Breast epithelium (tissue), 4 donors: Measurements from ENCODE around the gene GSTM5. TPM values are rescaled to one million over a fixed set of nuclear protein-coding genes. Genes with fewer than 3 reads are reported as not detected.
"Not testable (repeated sequence)": the region's sequence is repeated elsewhere in the genome, so short reads cannot be mapped to it uniquely, and the experiment has no call there.

Experiments used
- DNase-seq, 2 donors: peaks; one replicate each; pipeline ENCODE4 v3.0.0-alpha.2; 2019; ENCODE audit warnings: low spot score in 2 of 2
- H3K27ac ChIP-seq, 2 donors: fragments of 200-600 bp; sonication (generic) in 1 of 2; one replicate each; pipeline ENCODE4 v1.5.1; 2016 to 2019; ENCODE audit warnings: mild to moderate bottlenecking in 1 of 2
- H3K27me3 ChIP-seq, 2 donors: fragments of 200-600 bp; sonication (generic) in 1 of 2; one replicate each; pipeline versions ENCODE4 v1.5.1 to v1.6.0; 2017 to 2019; ENCODE audit warnings: control low read depth in 1 of 2, mild to moderate bottlenecking in 1 of 2
- H3K36me3 ChIP-seq: fragments of 200-600 bp; one replicate; pipeline ENCODE4 v1.5.1; 2019
- H3K4me1 ChIP-seq, 2 donors: fragments of 200-600 bp; sonication (generic); one replicate each; pipeline ENCODE4 v1.5.1; 2016 to 2019; ENCODE audit warnings: control low read depth in 1 of 2
- H3K4me3 ChIP-seq, 3 donors: fragments of 200-600 bp; sonication (generic); 1 replicate in 2 of 3; 2 replicates in 1 of 3; pipeline ENCODE4 v1.5.1; 2016 to 2019; ENCODE audit warnings: mild to moderate bottlenecking in 3 of 3, moderate library complexity in 2 of 3
- H3K9me3 ChIP-seq, 2 donors: fragments of 200-600 bp; sonication (generic) in 1 of 2; one replicate each; pipeline ENCODE4 v1.5.1; 2016 to 2019; ENCODE audit warnings: control low read depth in 1 of 2
- POLR2A ChIP-seq: fragments of 450-650 bp; IDR thresholded peaks from one replicate; pipeline ENCODE4 v1.6.1; 2016; ENCODE audit warnings: antibody characterized with exemption, mild to moderate bottlenecking, moderate library complexity
- POLR2AphosphoS5 ChIP-seq, 3 donors: sonication (generic); formaldehyde crosslinking; IDR thresholded peaks; one replicate each; pipeline ENCODE4 v1.6.1; 2017; ENCODE audit warnings: antibody characterized with exemption in 3 of 3
- intact Hi-C: fragments of 100-400 bp; cut with DNase I; formaldehyde crosslinking; loops from one replicate; pipeline ENCODE4 v1.15.1; 2023; ENCODE audit warnings: low total_unique reads
- total RNA-seq, 3 donors: library from RNA; depleted of rRNA; stranded (reverse); fragments of >200 nt; gene quantifications; one replicate each; pipeline ENCODE4 v1.1.0, GENCODE V29; 2016
- TF ChIP-seq, protein P1 (sequence below), 3 donors: fragments of 450-650 bp; IDR thresholded peaks; one replicate each; pipeline ENCODE4 v1.5.1; 2016 to 2017; ENCODE audit warnings: antibody characterized with exemption in 3 of 3, mild to moderate bottlenecking in 3 of 3, moderate library complexity in 3 of 3

The GSTM5 gene
- total RNA-seq, 3 donors from 2014 or later = 1.8 to 4.6 (median 3.6) TPM

DNA sequence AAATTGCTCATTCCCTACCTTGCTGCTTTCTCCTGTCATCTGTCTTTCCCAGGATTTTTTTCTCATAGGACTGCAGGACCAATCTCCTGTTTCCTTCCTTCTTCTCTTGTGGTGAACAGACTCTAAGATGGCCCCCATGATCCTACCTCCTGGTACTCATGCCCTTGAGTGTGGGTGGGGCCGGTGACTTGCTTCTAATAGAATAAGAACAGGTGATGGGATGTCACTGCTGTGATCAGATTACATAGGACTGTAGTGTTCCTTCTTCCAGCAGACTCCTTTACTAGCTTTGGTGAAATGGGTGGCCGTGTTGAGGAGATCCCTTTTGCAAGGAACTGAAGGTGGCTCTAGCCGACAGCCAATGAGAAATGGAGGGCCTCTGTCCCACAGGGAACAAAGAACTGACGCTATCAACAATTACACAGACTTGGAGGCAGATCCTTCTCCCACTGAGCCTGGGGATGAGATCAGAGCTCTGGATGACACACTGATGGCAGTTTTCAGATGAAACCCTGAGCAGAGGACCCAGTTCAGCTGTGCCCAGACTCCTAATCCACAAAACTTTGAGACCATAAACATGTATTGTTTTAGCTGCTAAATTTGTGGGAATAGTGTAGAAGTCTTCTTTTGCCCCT is 21.3 kb downstream of the GSTM5 start:
- DNase-seq = no peak
- peaks cover 0 to 4% of the 10 kb centered on the region in 2 donors for H3K9me3 ChIP-seq
- H3K4me3 ChIP-seq = no peak overlapping the region
- no peak overlapping the region for H3K27ac ChIP-seq
- H3K36me3 ChIP-seq = no peaks in the 10 kb centered on the region
- intact Hi-C loops = no loop called here
- no peaks in the 10 kb centered on the region for H3K27me3 ChIP-seq
- no peak for TF ChIP-seq POLR2A
- no peak for TF ChIP-seq POLR2AphosphoS5 (IDR thresholded peaks at IDR 0.05)
- TF ChIP-seq, protein P1, sequence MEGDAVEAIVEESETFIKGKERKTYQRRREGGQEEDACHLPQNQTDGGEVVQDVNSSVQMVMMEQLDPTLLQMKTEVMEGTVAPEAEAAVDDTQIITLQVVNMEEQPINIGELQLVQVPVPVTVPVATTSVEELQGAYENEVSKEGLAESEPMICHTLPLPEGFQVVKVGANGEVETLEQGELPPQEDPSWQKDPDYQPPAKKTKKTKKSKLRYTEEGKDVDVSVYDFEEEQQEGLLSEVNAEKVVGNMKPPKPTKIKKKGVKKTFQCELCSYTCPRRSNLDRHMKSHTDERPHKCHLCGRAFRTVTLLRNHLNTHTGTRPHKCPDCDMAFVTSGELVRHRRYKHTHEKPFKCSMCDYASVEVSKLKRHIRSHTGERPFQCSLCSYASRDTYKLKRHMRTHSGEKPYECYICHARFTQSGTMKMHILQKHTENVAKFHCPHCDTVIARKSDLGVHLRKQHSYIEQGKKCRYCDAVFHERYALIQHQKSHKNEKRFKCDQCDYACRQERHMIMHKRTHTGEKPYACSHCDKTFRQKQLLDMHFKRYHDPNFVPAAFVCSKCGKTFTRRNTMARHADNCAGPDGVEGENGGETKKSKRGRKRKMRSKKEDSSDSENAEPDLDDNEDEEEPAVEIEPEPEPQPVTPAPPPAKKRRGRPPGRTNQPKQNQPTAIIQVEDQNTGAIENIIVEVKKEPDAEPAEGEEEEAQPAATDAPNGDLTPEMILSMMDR (IDR thresholded peaks at IDR 0.05) = no peak
- no peaks in the 10 kb centered on the region for H3K4me1 ChIP-seq

DNA sequence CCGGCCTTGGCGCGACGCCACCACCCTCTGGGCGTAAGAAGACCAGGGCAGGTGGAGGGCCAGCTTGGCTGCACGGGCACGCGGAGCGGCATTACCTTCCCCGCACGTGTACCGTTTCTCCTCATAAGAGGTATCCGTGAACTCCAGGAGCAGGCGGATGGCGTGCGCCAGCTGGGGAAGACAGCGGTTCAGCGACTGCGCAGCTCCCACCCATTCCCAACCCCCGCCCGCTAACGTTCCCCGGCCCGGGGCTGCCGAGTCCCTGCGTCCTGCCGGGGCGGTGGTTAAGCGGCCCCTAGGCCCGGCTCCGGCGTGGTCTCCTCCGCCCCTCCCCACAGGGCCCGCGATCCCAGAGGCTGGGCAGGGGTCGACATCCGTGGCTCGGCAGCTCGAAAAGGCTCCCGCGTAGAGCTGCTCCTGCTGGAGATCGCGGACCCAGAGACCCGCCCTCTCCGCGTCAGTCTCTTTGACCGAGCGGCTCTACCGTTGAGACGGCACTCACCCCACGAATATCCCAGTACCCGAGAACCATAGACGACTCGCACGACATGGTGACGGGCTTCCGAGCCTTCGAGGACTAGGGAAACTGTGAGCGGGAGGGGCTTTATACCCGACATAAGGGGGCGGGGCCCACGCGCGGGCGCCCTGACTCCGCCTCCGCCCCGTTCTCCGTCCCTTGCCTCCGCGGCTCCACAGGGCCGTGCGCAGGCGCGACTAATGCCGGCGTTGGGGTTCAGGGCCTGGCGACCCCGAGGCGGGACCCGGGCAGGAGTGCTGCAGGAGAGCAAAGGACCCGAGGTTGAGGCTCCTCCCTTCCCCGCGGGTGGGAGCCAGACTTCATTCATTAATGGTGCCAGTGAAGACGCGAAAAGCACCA is 27.9 kb downstream of the GSTM5 start:
- Histone ChIP-seq H3K4me1 (no peaks in the 10 kb centered on the region), H3K9me3 (no peaks in the 10 kb centered on the region), H3K36me3 (no peaks in the 10 kb centered on the region), H3K27ac (peak overlapping the region; percentile 81 to 87), H3K4me3 (peak overlapping the region; percentile 54 to 86 (median 82)), H3K27me3 (no peaks in the 10 kb centered on the region)
- peak; percentile 68 to 89 for DNase-seq
- intact Hi-C loops = no loop called here
- TF ChIP-seq, protein P1 (IDR thresholded peaks at IDR 0.05) = no peak
- peak; percentile 89 to 96 (median 93) for TF ChIP-seq POLR2AphosphoS5 (IDR thresholded peaks at IDR 0.05)
- peak; percentile 76 for TF ChIP-seq POLR2A

DNA sequence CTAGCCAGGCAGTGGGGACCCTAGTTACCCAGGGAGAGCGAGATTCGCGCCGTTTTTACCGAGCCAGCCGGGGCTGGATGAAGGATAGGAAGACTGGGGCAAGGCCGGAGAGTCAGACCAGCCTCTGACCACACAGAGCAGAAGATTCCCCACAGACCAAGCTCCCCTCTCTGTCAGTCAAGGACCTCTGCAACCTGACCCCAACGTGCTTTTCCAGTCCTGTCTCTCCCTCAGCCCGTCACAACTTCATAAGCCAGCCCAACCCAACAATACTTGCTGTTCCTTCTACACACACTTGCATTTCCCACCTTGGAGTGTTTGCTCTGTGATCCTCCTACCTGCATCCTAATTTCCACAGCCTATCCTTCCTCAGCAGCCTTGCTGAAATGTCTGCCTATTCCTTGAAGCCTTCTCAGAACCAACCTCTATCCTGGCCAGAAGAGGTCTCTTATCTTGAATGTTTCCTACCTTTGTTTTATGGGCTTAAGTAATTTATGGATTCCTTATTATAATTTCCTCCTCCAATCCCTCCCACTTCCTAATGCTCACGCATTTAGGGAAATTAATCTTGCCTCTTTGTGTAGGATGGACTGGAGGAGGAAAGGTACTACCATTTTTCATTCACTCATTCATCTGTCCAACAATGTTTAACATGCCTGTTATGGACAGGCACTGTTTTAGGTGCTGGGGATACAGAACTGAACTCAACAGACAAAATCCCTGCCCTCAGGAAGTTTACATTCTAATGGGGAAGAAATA is 28.7 kb downstream of the GSTM5 start, which contains the start of gene GSTM3:
GSTM3 (minus strand) TSS at position 424 of the 759 bp plus-strand sequence. CDS start 751 bp downstream, outside the sequence.
- Histone ChIP-seq H3K27ac (peak within 1 kb of the TSS; percentile 81 to 87), H3K4me1 (no peaks in the 10 kb centered on the region), H3K9me3 (no peaks in the 10 kb centered on the region), H3K4me3 (peak within 1 kb of the TSS; percentile 54 to 86 (median 82)), H3K27me3 (no peaks in the 10 kb centered on the region), H3K36me3 (no peaks in the 10 kb centered on the region)
- DNase-seq = no peak
- intact Hi-C loops = no loop called here
- TF ChIP-seq, protein P1 (IDR thresholded peaks at IDR 0.05) = no peak
- TF ChIP-seq POLR2A (no peak), POLR2AphosphoS5 (IDR thresholded peaks at IDR 0.05) (no peak)

- H3K4me3 ChIP-seq, H3K27ac ChIP-seq, DNase-seq, H3K4me1 ChIP-seq, H3K9me3 ChIP-seq, intact Hi-C loops, H3K36me3 ChIP-seq, H3K27me3 ChIP-seq: not testable (repeated sequence)
Observed at GRCh38 chr1:109748311-109748710, 36.3 kb downstream of the GSTM5 start.

DNA sequence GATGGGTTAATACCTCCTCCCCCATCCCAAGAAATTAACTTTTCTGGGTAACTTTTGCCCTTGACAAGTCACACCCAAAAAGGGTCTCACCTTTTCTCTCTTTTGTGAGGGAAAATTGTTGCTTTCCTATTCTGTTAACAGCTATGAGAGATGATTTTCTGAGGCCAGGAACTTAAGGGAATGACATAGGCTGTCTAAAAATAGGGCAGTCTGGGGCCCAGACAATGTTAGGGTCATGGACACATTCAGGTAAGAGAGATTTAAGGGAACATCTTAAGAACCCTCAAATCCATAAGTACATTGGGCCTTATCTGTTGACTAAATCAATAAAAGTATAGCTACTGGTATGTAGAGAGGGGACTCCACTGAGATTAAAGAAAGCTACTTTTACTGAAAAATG is 37.2 kb downstream of the GSTM5 start:
- no peak overlapping the region for H3K4me3 ChIP-seq
- H3K27ac ChIP-seq = no peak overlapping the region
- no peaks in the 10 kb centered on the region for H3K27me3 ChIP-seq
- TF ChIP-seq POLR2A (no peak), POLR2AphosphoS5 (IDR thresholded peaks at IDR 0.05) (no peak)
- TF ChIP-seq, protein P1 (IDR thresholded peaks at IDR 0.05) = no peak
- no peaks in the 10 kb centered on the region for H3K36me3 ChIP-seq
- no peak for DNase-seq
- no peaks in the 10 kb centered on the region for H3K4me1 ChIP-seq
- H3K9me3 ChIP-seq = no peaks in the 10 kb centered on the region
- intact Hi-C loops = no loop called here
